GM23338 (cell line): Measurements from ENCODE around the gene PIGA. TPM values are rescaled to one million over a fixed set of nuclear protein-coding genes. Genes with fewer than 3 reads are reported as not detected.

Source experiments
- ATAC-seq: fragments of 200-7000 bp; cut with Tn5 transposase; 3 replicates; pipeline ENCODE4 v1.9.1; 2020
- DNase-seq: peaks from one replicate; pipeline ENCODE4 v3.0.0-alpha.2; 2015; ENCODE audit warnings: low spot score
- H2AFZ ChIP-seq: fragments of 200-600 bp; sonication (generic); 2 replicates; pipeline ENCODE4 v1.8.0; 2016; ENCODE audit warnings: antibody characterized with exemption, mild to moderate bottlenecking, moderate library complexity
- H3F3A ChIP-seq: fragments of 200-600 bp; sonication (generic); replicated peaks from 2 replicates; pipeline ENCODE4 v1.8.0; 2017; ENCODE audit warnings: antibody characterized with exemption, mixed run types, low read depth
- H3K27ac ChIP-seq: fragments of 200-600 bp; sonication (generic); 2 replicates; pipeline ENCODE4 v1.6.1; 2016; ENCODE audit warnings: low read depth
- H3K27me3 ChIP-seq: fragments of 200-600 bp; sonication (generic); 2 replicates; pipeline ENCODE4 v1.8.0; 2016; ENCODE audit warnings: mild to moderate bottlenecking, mixed run types, moderate library complexity; ENCODE audit not compliant: insufficient read depth
- H3K36me3 ChIP-seq: fragments of 200-600 bp; sonication (generic); 2 replicates; pipeline ENCODE4 v1.8.0; 2016; ENCODE audit warnings: mild to moderate bottlenecking; ENCODE audit not compliant: insufficient read depth
- H3K4me1 ChIP-seq: fragments of 200-600 bp; sonication (generic); 2 replicates; pipeline ENCODE4 v1.8.0; 2016; ENCODE audit warnings: mild to moderate bottlenecking, moderate library complexity; ENCODE audit not compliant: insufficient read depth
- H3K4me2 ChIP-seq: fragments of 200-600 bp; sonication (generic); 2 replicates; pipeline ENCODE4 v1.7.1; 2017; ENCODE audit warnings: mixed run types
- H3K4me3 ChIP-seq: fragments of 200-600 bp; sonication (generic); 2 replicates; pipeline ENCODE4 v1.6.1; 2016; ENCODE audit warnings: mixed run types
- H3K79me2 ChIP-seq: fragments of 200-600 bp; sonication (generic); replicated peaks from 2 replicates; pipeline ENCODE4 v1.8.0; 2017; ENCODE audit warnings: mild to moderate bottlenecking; ENCODE audit not compliant: insufficient read depth
- H3K9me2 ChIP-seq: fragments of 200-600 bp; sonication (generic); 2 replicates; pipeline ENCODE4 v1.8.0; 2017; ENCODE audit not compliant: insufficient read depth
- H4K20me1 ChIP-seq: fragments of 200-600 bp; sonication (generic); replicated peaks from 2 replicates; pipeline ENCODE4 v1.8.0; 2017; ENCODE audit warnings: mild to moderate bottlenecking; ENCODE audit not compliant: insufficient read depth
- H3K27ac Mint-ChIP-seq: 2 replicates; pipeline ENCODE4 v1.8.0; 2020; ENCODE audit warnings: inconsistent platforms, mild to moderate bottlenecking, moderate library complexity, mixed read lengths
- H3K27me3 Mint-ChIP-seq: 3 replicates; pipeline ENCODE4 v1.8.0; 2022; ENCODE audit warnings: low read depth, mild to moderate bottlenecking, moderate library complexity, mixed read lengths, inconsistent platforms; ENCODE audit not compliant: insufficient read depth, poor library complexity
- H3K36me3 Mint-ChIP-seq: 3 replicates; pipeline ENCODE4 v1.8.0; 2021; ENCODE audit warnings: low read depth, mild to moderate bottlenecking, inconsistent platforms, moderate library complexity, mixed read lengths
- H3K4me1 Mint-ChIP-seq: 3 replicates; pipeline ENCODE4 v1.8.0; 2020; ENCODE audit warnings: mild to moderate bottlenecking, inconsistent platforms, mixed read lengths
- H3K4me3 Mint-ChIP-seq: 3 replicates; pipeline ENCODE4 v1.8.0; 2021; ENCODE audit warnings: moderate library complexity, mild to moderate bottlenecking, inconsistent platforms, mixed read lengths
- H3K9me3 Mint-ChIP-seq: 3 replicates; pipeline ENCODE4 v1.8.0; 2020; ENCODE audit warnings: moderate library complexity, mild to moderate bottlenecking, inconsistent platforms, mixed read lengths
- CREB1 ChIP-seq: fragments of 250-450 bp; sonication (Bioruptor Pico); IDR thresholded peaks from 2 replicates; pipeline ENCODE4 v1.5.0; 2020; ENCODE audit warnings: low read depth, mild to moderate bottlenecking, moderate library complexity
- CTCF ChIP-seq, 2 experiments: fragments of 200-600 bp in 1 of 2; sonication (generic) in 1 of 2; conservative IDR thresholded peaks; 2 replicates each; pipeline versions ENCODE4 v1.5.1 to v1.6.1; 2016 to 2017; ENCODE audit warnings: antibody characterized with exemption in 2 of 2, low read depth in 2 of 2, mild to moderate bottlenecking in 2 of 2, moderate library complexity in 1 of 2
- ETS1 ChIP-seq: IDR thresholded peaks from 2 replicates; pipeline ENCODE4 v1.6.1; 2016; ENCODE audit warnings: antibody characterized with exemption
- EZH2phosphoT487 ChIP-seq: fragments of 200-600 bp; sonication (generic); IDR thresholded peaks from one replicate; pipeline ENCODE4 v1.8.1; 2018; ENCODE audit warnings: antibody characterized with exemption; ENCODE audit not compliant: unreplicated experiment
- NANOG ChIP-seq: IDR thresholded peaks from 2 replicates; pipeline ENCODE4 v1.6.1; 2016; ENCODE audit warnings: antibody characterized with exemption, borderline replicate concordance
- POLR2AphosphoS5 ChIP-seq: IDR thresholded peaks from 2 replicates; pipeline ENCODE4 v1.6.1; 2016; ENCODE audit warnings: antibody characterized with exemption, low read depth
- REST ChIP-seq: IDR thresholded peaks from one replicate; pipeline ENCODE4 v1.6.1; 2018; ENCODE audit warnings: antibody characterized with exemption; ENCODE audit not compliant: unreplicated experiment
- STAT1 ChIP-seq: IDR thresholded peaks from one replicate; pipeline ENCODE4 v1.6.1; 2016; ENCODE audit warnings: antibody characterized with exemption; ENCODE audit not compliant: unreplicated experiment
- ZNF331 ChIP-seq: fragments of 250-450 bp; sonication (Bioruptor Pico); IDR thresholded peaks from 2 replicates; pipeline ENCODE4 v1.5.0; 2020; ENCODE audit warnings: low read depth, mild to moderate bottlenecking, moderate library complexity
- ZNF462 ChIP-seq: fragments of 250-450 bp; sonication (Bioruptor Pico); IDR thresholded peaks from 2 replicates; pipeline ENCODE4 v1.5.0; 2020; ENCODE audit warnings: mild to moderate bottlenecking, moderate library complexity
- polyA plus RNA-seq: library from polyadenylated mRNA; unstranded; fragments of >200 nt; fragmentation: Nextera tagmentation; extraction: Ambion mirVana; gene quantifications from 2 replicates; pipeline ENCODE4 v1.2.1, GENCODE V29; 2016
- total RNA-seq: library from RNA; depleted of rRNA; stranded (reverse); fragments of >200 nt; shearing (Covaris generic); gene quantifications from 2 replicates; pipeline ENCODE4 v1.2.3, GENCODE V29; 2014

The PIGA gene
- total and polyA plus RNA-seq, 2 experiments from 2014 or later: 3.5 to 12.1 TPM

- H3K4me2 ChIP-seq: no peak overlapping the region
- H3K27ac ChIP-seq: no peak overlapping the region
- no peaks in the 10 kb centered on the region for H3K27me3 ChIP-seq
- Mint-ChIP-seq H3K9me3 (no peaks in the 10 kb centered on the region), H3K36me3 (no peaks in the 10 kb centered on the region), H3K4me1 (peaks cover 2% of the 10 kb centered on the region; the same call in 1 of the 3 replicates), H3K27ac (no peak overlapping the region), H3K27me3 (no peaks in the 10 kb centered on the region), H3K4me3 (no peak overlapping the region)
- H3K4me1 ChIP-seq: no peaks in the 10 kb centered on the region
- no peaks in the 10 kb centered on the region for H3K79me2 ChIP-seq
- H3K9me2 ChIP-seq: no peaks in the 10 kb centered on the region
- H3F3A ChIP-seq: no peaks in the 10 kb centered on the region
- ATAC-seq: no peak
- no peaks in the 10 kb centered on the region for H3K36me3 ChIP-seq
- no peak for DNase-seq
- no peak overlapping the region for H2AFZ ChIP-seq
- no peak overlapping the region for H3K4me3 ChIP-seq
- TF ChIP-seq ZNF331 (CRISPR knock-in tag): no peak
- TF ChIP-seq POLR2AphosphoS5: no peak
- no peaks in the 10 kb centered on the region for H4K20me1 ChIP-seq
Measured at GRCh38 chrX:15359701-15360100, 24.4 kb upstream of the PIGA start.

GRCh38 chrX:15358533-15358932, 23.2 kb upstream of the PIGA start:
- H3K36me3 Mint-ChIP-seq: no peaks in the 10 kb centered on the region
- no peak overlapping the region for H3K4me3 ChIP-seq
- DNase-seq (no peak), ATAC-seq (no peak)
- H3K79me2 ChIP-seq: no peaks in the 10 kb centered on the region
- H3K9me3 Mint-ChIP-seq: no peaks in the 10 kb centered on the region
- no peak overlapping the region for H3K4me3 Mint-ChIP-seq
- no peaks in the 10 kb centered on the region for H3K9me2 ChIP-seq
- H3K27ac Mint-ChIP-seq: no peak overlapping the region
- no peaks in the 10 kb centered on the region for H3K4me1 ChIP-seq
- H4K20me1 ChIP-seq: no peaks in the 10 kb centered on the region
- no peaks in the 10 kb centered on the region for H3K36me3 ChIP-seq
- no peak overlapping the region for H3K27ac ChIP-seq
- H3F3A ChIP-seq: no peaks in the 10 kb centered on the region
- no peak overlapping the region for H3K4me2 ChIP-seq
- no peaks in the 10 kb centered on the region for H3K27me3 Mint-ChIP-seq
- H3K4me1 Mint-ChIP-seq: no peaks in the 10 kb centered on the region
- H3K27me3 ChIP-seq: no peaks in the 10 kb centered on the region
- no peak overlapping the region for H2AFZ ChIP-seq
- TF ChIP-seq CREB1 (CRISPR knock-in tag) (no peak), NANOG (no peak), REST (no peak), CTCF (conservative IDR thresholded peaks at IDR 0.05; ENCODE audit: low read depth in 2 of 2) (no peak), ZNF462 (CRISPR knock-in tag) (no peak), EZH2phosphoT487 (no peak), ETS1 (no peak), STAT1 (no peak), ZNF331 (CRISPR knock-in tag) (no peak)
